ENCODE measurements around the gene PATL1.

GRCh38 chr11:59629996-59630395 lies 38.8 kb downstream of the PATL1 start:
- TF ChIP-seq CTCF (IDR thresholded peaks at IDR 0.05) (no peak), POLR2A (IDR thresholded peaks at IDR 0.05) (no peak)

Data from ovary (tissue), 3 donors.